Kasumi-1 (cell line): Measurements from ENCODE around the gene PPP5C.
"Not testable (repeated sequence)": the region's sequence is repeated elsewhere in the genome, so short reads cannot be mapped to it uniquely, and the experiment has no call there.

Source experiments
- DNase-seq, 2 experiments: peaks; one replicate each; lab custom pipeline; 2025; lab: John Stamatoyannopoulos, UW

The PPP5C gene

GRCh38 chr19:46346821-46347571 lies at the start of gene PPP5C:
TSS of gene PPP5C (plus strand) at chr19:46347087. CDS start at chr19:46347097, 10 bp downstream.
- DNase-seq, result peak; percentile 81 to 87

GRCh38 chr19:46297700-46298478 lies 49.0 kb upstream of the PPP5C start:
- DNase-seq, result no peak

- no peak for DNase-seq
Measured at GRCh38 chr19:46298479-46299003, 48.3 kb upstream of the PPP5C start.

GRCh38 chr19:46299004-46299509 lies 47.8 kb upstream of the PPP5C start:
- DNase-seq, result peak; percentile 59

GRCh38 chr19:46299695-46300094 lies 47.2 kb upstream of the PPP5C start:
- no peak for DNase-seq

- no peak for DNase-seq
Measured at GRCh38 chr19:46303322-46303690, 43.6 kb upstream of the PPP5C start.

- DNase-seq, result no peak
Measured at GRCh38 chr19:46303691-46304397, 43.0 kb upstream of the PPP5C start.

- DNase-seq, result no peak
Measured at GRCh38 chr19:46306501-46306900, 40.4 kb upstream of the PPP5C start.

GRCh38 chr19:46308510-46308909 lies 38.4 kb upstream of the PPP5C start:
- no peak for DNase-seq

- no peak for DNase-seq
Measured at GRCh38 chr19:46309056-46309455, 37.8 kb upstream of the PPP5C start.

- no peak for DNase-seq
Measured at GRCh38 chr19:46311444-46311843, 35.4 kb upstream of the PPP5C start.

- not testable (repeated sequence) for DNase-seq
Measured at GRCh38 chr19:46313540-46314469, 33.1 kb upstream of the PPP5C start.

GRCh38 chr19:46317339-46317738 lies 29.5 kb upstream of the PPP5C start:
- no peak for DNase-seq

GRCh38 chr19:46319613-46320012 lies 27.3 kb upstream of the PPP5C start:
- DNase-seq, result no peak

- no peak for DNase-seq
Measured at GRCh38 chr19:46320559-46320958, 26.3 kb upstream of the PPP5C start.

GRCh38 chr19:46321653-46322052 lies 25.2 kb upstream of the PPP5C start:
- no peak for DNase-seq

- not testable (repeated sequence) for DNase-seq
Measured at GRCh38 chr19:46323227-46323626, 23.7 kb upstream of the PPP5C start.

GRCh38 chr19:46324277-46324676 lies 22.6 kb upstream of the PPP5C start:
- no peak for DNase-seq

GRCh38 chr19:46326608-46327007 lies 20.3 kb upstream of the PPP5C start:
- DNase-seq, result no peak

GRCh38 chr19:46328079-46328478 lies 18.8 kb upstream of the PPP5C start:
- no peak for DNase-seq

GRCh38 chr19:46330319-46330918 lies 16.5 kb upstream of the PPP5C start:
- DNase-seq, result no peak
